Measurements from ENCODE around the gene IL26.
A peak's percentile ranks its signal among the peaks of the same experiment; 100 is the strongest.

Gene IL26

DNA sequence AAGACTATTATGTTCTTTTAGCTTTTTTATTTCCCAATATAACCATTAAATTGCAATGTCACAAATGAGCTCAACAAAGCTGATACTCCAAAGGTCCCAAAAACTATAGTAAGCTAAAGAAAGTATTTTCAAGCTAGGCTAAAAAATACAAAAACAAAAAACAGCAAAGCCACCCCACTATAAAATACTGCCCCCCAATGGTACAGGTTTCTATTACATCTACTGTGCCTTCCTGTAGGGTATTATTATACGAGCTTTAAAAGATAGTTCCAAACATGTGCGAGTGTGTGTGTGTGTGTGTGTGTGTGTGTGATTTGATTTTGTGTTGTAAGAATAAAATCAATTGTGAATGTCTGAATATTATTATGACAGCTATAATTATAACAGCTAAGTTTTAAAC lies 67.2 kb downstream of the IL26 start:
- no peak for DNase-seq (ENCODE audit: low read depth in 1 of 2, low spot score in 1 of 2)

DNA sequence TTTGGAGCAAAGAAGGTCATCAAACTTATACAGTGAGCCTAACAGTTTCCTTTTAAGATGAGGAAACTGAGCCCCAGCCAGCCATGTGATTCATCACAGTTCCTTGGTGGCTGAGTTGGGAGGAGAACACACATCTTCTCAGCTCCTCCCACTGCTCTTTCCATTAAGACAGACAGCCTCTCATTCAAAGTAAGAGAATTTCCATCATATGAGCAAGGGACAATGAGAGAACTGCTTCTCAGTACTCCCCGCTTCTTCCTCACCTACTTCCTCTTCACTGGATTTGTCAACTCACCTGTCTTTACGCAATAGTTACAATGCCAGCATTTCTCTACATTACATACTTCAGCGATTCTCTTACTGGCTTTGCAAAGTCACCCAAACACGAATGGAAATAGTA lies 68.2 kb downstream of the IL26 start:
- peak in 1 of 2 donors; percentile 39 for DNase-seq (ENCODE audit: low read depth in 1 of 2, low spot score in 1 of 2)

DNA sequence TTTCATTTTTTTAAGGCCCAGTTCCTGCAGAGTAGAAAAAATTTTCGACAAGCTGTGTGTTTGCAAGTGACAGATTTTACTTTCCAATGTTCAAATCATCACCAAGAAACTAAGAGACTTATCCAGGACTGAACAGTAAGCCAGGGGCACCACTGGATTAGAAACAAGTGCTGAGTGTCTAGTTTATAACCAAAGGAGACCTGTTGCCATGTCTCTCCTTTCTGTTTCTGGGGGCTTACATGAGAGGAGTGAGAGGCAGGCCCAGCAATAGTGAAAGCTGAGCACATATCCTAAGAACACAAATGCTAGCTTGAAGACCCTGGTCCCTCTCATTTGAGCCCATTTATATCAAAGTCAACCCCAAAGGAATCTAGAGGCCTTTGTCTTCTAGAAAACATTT lies 69.0 kb downstream of the IL26 start:
- DNase-seq (ENCODE audit: low read depth in 1 of 2, low spot score in 1 of 2), result no peak

DNA sequence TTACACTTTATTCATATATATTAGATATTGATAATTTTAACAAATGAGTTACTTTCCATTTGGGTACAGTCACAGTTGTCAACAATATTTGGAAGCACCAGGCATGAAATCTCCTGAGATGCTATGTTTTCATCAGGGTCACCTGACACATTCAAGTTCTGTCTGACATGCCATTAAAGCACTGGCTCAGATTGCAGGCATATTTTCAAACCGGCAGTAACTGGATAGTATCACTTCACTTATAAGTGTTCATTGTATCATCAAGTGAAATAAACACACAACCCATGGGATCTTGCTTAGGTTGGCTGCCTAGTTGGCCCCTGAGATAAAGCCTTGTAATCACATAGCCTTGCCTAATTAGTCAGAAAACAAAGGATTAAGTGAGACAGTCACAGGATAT lies 70.8 kb downstream of the IL26 start:
- no peak for DNase-seq (ENCODE audit: low read depth in 1 of 2, low spot score in 1 of 2)
